HEK293 (cell line): ENCODE measurements around the gene CTSA.

Experiments used
- CTCF ChIA-PET: fragments of 350-600 bp; formaldehyde crosslinking; extraction: SDS; loops from one replicate; lab custom pipeline; 2021; ENCODE audit warnings: antibody characterized with exemption; lab: Yijun Ruan, JAX
- POLR2A ChIA-PET: fragments of 300-600 bp; formaldehyde crosslinking; extraction: SDS; loops from one replicate; lab custom pipeline; 2020; ENCODE audit warnings: antibody characterized with exemption, inconsistent platforms; lab: Yijun Ruan, JAX
- H3K27ac ChIP-seq: fragments of 200-500 bp; sonication (Bioruptor generic); 2 replicates; pipeline ENCODE4 v1.5.1; 2014; ENCODE audit warnings: low read depth, low read length, control low read depth, inconsistent platforms; ENCODE audit errors: extremely low read depth
- H3K36me3 ChIP-seq, 2 experiments: fragments of 200-500 bp in 1 of 2; sonication (Bioruptor generic) in 1 of 2; 1 replicate in 1 of 2; 2 replicates in 1 of 2; pipeline ENCODE4 v1.5.1; 2014 to 2017; ENCODE audit warnings: inconsistent platforms in 2 of 2, low read length in 2 of 2; ENCODE audit not compliant: control insufficient read depth in 2 of 2, insufficient read depth in 1 of 2
- H3K4me1 ChIP-seq: fragments of 200-500 bp; sonication (Bioruptor generic); 2 replicates; pipeline ENCODE4 v1.5.1; 2014; ENCODE audit warnings: mild to moderate bottlenecking, low read length, inconsistent platforms; ENCODE audit not compliant: control insufficient read depth, insufficient read depth
- H3K4me3 ChIP-seq: 2 replicates; pipeline ENCODE4 v1.5.1; 2011; ENCODE audit warnings: low read depth, mild to moderate bottlenecking, control low read depth, low read length, moderate library complexity
- H3K9me3 ChIP-seq: fragments of 200-500 bp; sonication (Bioruptor generic); 2 replicates; pipeline ENCODE4 v1.5.1; 2014; ENCODE audit warnings: low read depth, low read length, inconsistent platforms; ENCODE audit not compliant: control insufficient read depth, insufficient read depth
- EGR2 ChIP-seq: fragments of 450-650 bp; formaldehyde crosslinking; IDR thresholded peaks from 2 replicates; pipeline ENCODE4 v1.5.1; 2016; ENCODE audit warnings: low read depth, missing biosample characterization, missing genetic modification characterization
- ELK4 ChIP-seq: IDR thresholded peaks from 2 replicates; pipeline ENCODE4 v1.6.1; 2011; ENCODE audit warnings: mild to moderate bottlenecking, low read depth, low read length, borderline replicate concordance
- GLIS1 ChIP-seq: fragments of 450-650 bp; formaldehyde crosslinking; IDR thresholded peaks from 2 replicates; pipeline ENCODE4 v1.5.1; 2016; ENCODE audit warnings: missing biosample characterization, missing genetic modification characterization
- MZF1 ChIP-seq: fragments of 450-650 bp; formaldehyde crosslinking; IDR thresholded peaks from 2 replicates; pipeline ENCODE4 v1.5.1; 2017; ENCODE audit warnings: missing biosample characterization, missing genetic modification characterization, borderline replicate concordance
- ZBTB1 ChIP-seq: fragments of 450-650 bp; formaldehyde crosslinking; IDR thresholded peaks from 2 replicates; pipeline ENCODE4 v1.5.1; 2016; ENCODE audit warnings: missing biosample characterization, missing genetic modification characterization
- ZBTB17 ChIP-seq: fragments of 450-650 bp; formaldehyde crosslinking; IDR thresholded peaks from 2 replicates; pipeline ENCODE4 v1.5.1; 2016; ENCODE audit warnings: missing biosample characterization, missing genetic modification characterization
- ZFHX2 ChIP-seq: fragments of 450-650 bp; formaldehyde crosslinking; conservative IDR thresholded peaks from 2 replicates; pipeline ENCODE4 v1.5.1; 2016; ENCODE audit warnings: missing biosample characterization, missing genetic modification characterization
- ZFP41 ChIP-seq: fragments of 450-650 bp; formaldehyde crosslinking; IDR thresholded peaks from 2 replicates; pipeline ENCODE4 v1.5.1; 2016; ENCODE audit warnings: missing biosample characterization, missing genetic modification characterization, borderline replicate concordance
- ZIC2 ChIP-seq: fragments of 450-650 bp; formaldehyde crosslinking; IDR thresholded peaks from 2 replicates; pipeline ENCODE4 v1.5.1; 2016; ENCODE audit warnings: missing biosample characterization, missing genetic modification characterization
- ZNF121 ChIP-seq: fragments of 450-650 bp; formaldehyde crosslinking; IDR thresholded peaks from 2 replicates; pipeline ENCODE4 v1.5.1; 2016; ENCODE audit warnings: missing biosample characterization, missing genetic modification characterization
- ZNF175 ChIP-seq: fragments of 450-650 bp; formaldehyde crosslinking; IDR thresholded peaks from 2 replicates; pipeline ENCODE4 v1.5.1; 2016; ENCODE audit warnings: missing biosample characterization, missing genetic modification characterization
- ZNF2 ChIP-seq: fragments of 450-650 bp; formaldehyde crosslinking; IDR thresholded peaks from 2 replicates; pipeline ENCODE4 v1.5.1; 2016; ENCODE audit warnings: missing biosample characterization, missing genetic modification characterization
- ZNF24 ChIP-seq: fragments of 450-650 bp; formaldehyde crosslinking; IDR thresholded peaks from 2 replicates; pipeline ENCODE4 v1.5.1; 2016; ENCODE audit warnings: missing biosample characterization, missing genetic modification characterization
- ZNF501 ChIP-seq: fragments of 450-650 bp; formaldehyde crosslinking; IDR thresholded peaks from 2 replicates; pipeline ENCODE4 v1.5.1; 2016; ENCODE audit warnings: missing biosample characterization, missing genetic modification characterization
- ZNF548 ChIP-seq: fragments of 450-650 bp; formaldehyde crosslinking; IDR thresholded peaks from 2 replicates; pipeline ENCODE4 v1.5.1; 2016; ENCODE audit warnings: missing biosample characterization, missing genetic modification characterization
- ZNF571 ChIP-seq: fragments of 450-650 bp; formaldehyde crosslinking; IDR thresholded peaks from 2 replicates; pipeline ENCODE4 v1.5.0; 2017; ENCODE audit warnings: missing biosample characterization, missing genetic modification characterization
- ZNF600 ChIP-seq: fragments of 450-650 bp; formaldehyde crosslinking; IDR thresholded peaks from 2 replicates; pipeline ENCODE4 v1.5.1; 2016; ENCODE audit warnings: missing biosample characterization, missing genetic modification characterization
- ZNF624 ChIP-seq: fragments of 450-650 bp; formaldehyde crosslinking; IDR thresholded peaks from 2 replicates; pipeline ENCODE4 v1.5.1; 2017; ENCODE audit warnings: missing biosample characterization, missing genetic modification characterization
- ZNF658 ChIP-seq: fragments of 450-650 bp; formaldehyde crosslinking; IDR thresholded peaks from 2 replicates; pipeline ENCODE4; 2016; ENCODE audit warnings: missing biosample characterization, missing genetic modification characterization
- ZNF660 ChIP-seq: fragments of 450-650 bp; IDR thresholded peaks from 2 replicates; pipeline ENCODE4 v1.5.1; 2018; ENCODE audit warnings: missing biosample characterization, mild to moderate bottlenecking, missing genetic modification characterization
- ZNF664 ChIP-seq: fragments of 450-650 bp; formaldehyde crosslinking; IDR thresholded peaks from 2 replicates; pipeline ENCODE4 v1.5.1; 2016; ENCODE audit warnings: missing biosample characterization, missing genetic modification characterization
- ZNF701 ChIP-seq: fragments of 450-650 bp; formaldehyde crosslinking; IDR thresholded peaks from 2 replicates; pipeline ENCODE4 v1.5.1; 2016; ENCODE audit warnings: missing biosample characterization, missing genetic modification characterization
- ZXDB ChIP-seq: fragments of 450-650 bp; formaldehyde crosslinking; IDR thresholded peaks from 2 replicates; pipeline ENCODE4 v1.5.1; 2016; ENCODE audit warnings: missing biosample characterization, missing genetic modification characterization
- TF ChIP-seq, protein P1 (sequence below): fragments of 450-650 bp; formaldehyde crosslinking; IDR thresholded peaks from 2 replicates; pipeline ENCODE4 v1.5.1; 2016; ENCODE audit warnings: missing biosample characterization, missing genetic modification characterization
- TF ChIP-seq, protein P2 (sequence below): fragments of 450-650 bp; formaldehyde crosslinking; IDR thresholded peaks from 2 replicates; pipeline ENCODE4 v1.5.1; 2016; ENCODE audit warnings: missing biosample characterization, missing genetic modification characterization

Gene CTSA

GRCh38 chr20:45920462-45921336, 29.6 kb downstream of the CTSA start:
- no peak overlapping the region for H3K27ac ChIP-seq
- no peaks in the 10 kb centered on the region for H3K9me3 ChIP-seq
- CTCF ChIA-PET, result no interaction called here
- TF ChIP-seq ELK4 (no peak), ZXDB (tag by site-specific recombination) (no peak), ZNF2 (tag by site-specific recombination) (no peak), ZNF548 (tag by site-specific recombination) (no peak), ZNF658 (tag by site-specific recombination) (no peak), ZBTB17 (tag by site-specific recombination) (0 out of 2 replicates have a peak, but pooled peaks have one; percentile 29)
- H3K4me1 ChIP-seq, result no peaks in the 10 kb centered on the region
- POLR2A ChIA-PET, result no interaction called here
- H3K36me3 ChIP-seq, result no peaks in the 10 kb centered on the region
- no peak overlapping the region for H3K4me3 ChIP-seq

- ChIA-PET CTCF (interaction anchor here (0.7 kb wide), 1 partner anchor 49 kb away, joined by 3 read pairs; no protein-coding TSS in a partner anchor), POLR2A (interaction anchor here (0.7 to 1.7 kb wide), 2 partner anchors 12 to 1036 kb away, joined by 4 to 21 read pairs; partner anchors contain the start of genes PCIF1 and YWHAB)
- Histone ChIP-seq H3K4me1 (no peaks in the 10 kb centered on the region), H3K4me3 (no peak overlapping the region), H3K36me3 (no peaks in the 10 kb centered on the region), H3K9me3 (no peaks in the 10 kb centered on the region), H3K27ac (no peak overlapping the region)
- TF ChIP-seq ZNF501 (tag by site-specific recombination) (no peak), ZNF624 (tag by site-specific recombination) (no peak), ZIC2 (tag by site-specific recombination) (no peak), ZNF121 (no peak), ZNF2 (tag by site-specific recombination) (no peak), ZFP41 (tag by site-specific recombination) (no peak), ZNF664 (no peak), ZNF660 (no peak), ZNF600 (tag by site-specific recombination) (no peak), ZBTB1 (tag by site-specific recombination) (no peak), ZNF701 (tag by site-specific recombination) (no peak), ZFHX2 (tag by site-specific recombination) (peak; percentile 65), ZNF175 (tag by site-specific recombination) (no peak), EGR2 (tag by site-specific recombination) (peak; percentile 82), ZNF24 (tag by site-specific recombination) (no peak), GLIS1 (tag by site-specific recombination) (peak; percentile 98), ZNF571 (tag by site-specific recombination) (no peak), MZF1 (tag by site-specific recombination) (no peak)
- TF ChIP-seq, protein P1, sequence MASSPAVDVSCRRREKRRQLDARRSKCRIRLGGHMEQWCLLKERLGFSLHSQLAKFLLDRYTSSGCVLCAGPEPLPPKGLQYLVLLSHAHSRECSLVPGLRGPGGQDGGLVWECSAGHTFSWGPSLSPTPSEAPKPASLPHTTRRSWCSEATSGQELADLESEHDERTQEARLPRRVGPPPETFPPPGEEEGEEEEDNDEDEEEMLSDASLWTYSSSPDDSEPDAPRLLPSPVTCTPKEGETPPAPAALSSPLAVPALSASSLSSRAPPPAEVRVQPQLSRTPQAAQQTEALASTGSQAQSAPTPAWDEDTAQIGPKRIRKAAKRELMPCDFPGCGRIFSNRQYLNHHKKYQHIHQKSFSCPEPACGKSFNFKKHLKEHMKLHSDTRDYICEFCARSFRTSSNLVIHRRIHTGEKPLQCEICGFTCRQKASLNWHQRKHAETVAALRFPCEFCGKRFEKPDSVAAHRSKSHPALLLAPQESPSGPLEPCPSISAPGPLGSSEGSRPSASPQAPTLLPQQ (tag by site-specific recombination), result no peak
- TF ChIP-seq, protein P2, sequence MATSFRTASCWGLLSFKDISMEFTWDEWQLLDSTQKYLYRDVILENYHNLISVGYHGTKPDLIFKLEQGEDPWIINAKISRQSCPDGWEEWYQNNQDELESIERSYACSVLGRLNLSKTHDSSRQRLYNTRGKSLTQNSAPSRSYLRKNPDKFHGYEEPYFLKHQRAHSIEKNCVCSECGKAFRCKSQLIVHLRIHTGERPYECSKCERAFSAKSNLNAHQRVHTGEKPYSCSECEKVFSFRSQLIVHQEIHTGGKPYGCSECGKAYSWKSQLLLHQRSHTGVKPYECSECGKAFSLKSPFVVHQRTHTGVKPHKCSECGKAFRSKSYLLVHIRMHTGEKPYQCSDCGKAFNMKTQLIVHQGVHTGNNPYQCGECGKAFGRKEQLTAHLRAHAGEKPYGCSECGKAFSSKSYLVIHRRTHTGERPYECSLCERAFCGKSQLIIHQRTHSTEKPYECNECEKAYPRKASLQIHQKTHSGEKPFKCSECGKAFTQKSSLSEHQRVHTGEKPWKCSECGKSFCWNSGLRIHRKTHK (tag by site-specific recombination), result no peak
These were observed 30.4 kb downstream of the CTSA start for GRCh38 chr20:45921337-45922189.
